Activated CD8-positive, alpha-beta memory T cell treated with anti-CD3 and anti-CD28 coated beads for 4 hours (primary cell): Measurements from ENCODE around the gene ANKS6.
A peak's percentile ranks its signal among the peaks of the same experiment; 100 is the strongest.

ENCODE experiments used
- DNase-seq, 2 donors: peaks; one replicate each; pipeline ENCODE4 v3.0.0-alpha.2; 2020; ENCODE audit warnings: low read depth in 2 of 2

Gene ANKS6

DNA sequence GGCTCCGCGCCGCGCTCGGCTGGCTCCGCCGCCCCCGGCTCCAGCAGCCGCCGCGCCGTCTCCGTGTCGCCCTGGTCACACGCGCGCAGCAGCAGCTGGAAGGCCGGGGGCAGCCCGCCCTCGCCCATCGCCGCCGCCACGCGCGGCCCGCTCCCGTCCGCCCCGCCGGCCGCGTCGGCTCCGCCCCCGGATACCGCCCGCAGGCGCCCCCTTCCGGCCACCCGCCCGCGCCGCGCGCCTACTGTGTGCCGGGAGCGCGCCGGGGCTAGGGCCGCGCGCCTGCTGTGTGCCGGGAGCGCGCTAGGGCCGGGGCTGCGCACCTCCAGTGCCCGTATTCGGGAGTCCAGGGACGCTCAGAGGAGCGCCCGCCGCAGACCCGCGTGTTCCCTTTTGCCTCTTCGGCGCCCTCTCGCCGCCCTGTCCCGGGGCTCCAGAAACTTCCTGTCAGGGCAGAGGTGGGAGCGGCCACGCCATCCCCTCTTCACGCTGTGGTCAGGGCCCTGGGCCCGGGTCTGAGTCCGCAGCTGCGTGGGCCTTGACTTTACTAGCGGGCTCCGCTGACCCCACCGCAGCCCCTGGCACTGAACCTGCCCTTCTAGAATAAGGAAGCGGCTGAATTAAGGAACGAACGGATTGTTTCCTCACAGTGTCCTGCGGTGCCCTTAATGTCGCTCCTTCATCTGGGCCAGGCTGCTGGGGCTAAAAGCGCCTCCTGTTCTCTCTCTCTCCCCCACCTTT is at the start of gene ANKS6:
Gene ANKS6, minus strand, starts transcription at position 192 of the 738 bp plus-strand sequence. Its CDS starts 64 bp downstream, at position 128.
- peak; percentile 58 to 65 for DNase-seq

DNA sequence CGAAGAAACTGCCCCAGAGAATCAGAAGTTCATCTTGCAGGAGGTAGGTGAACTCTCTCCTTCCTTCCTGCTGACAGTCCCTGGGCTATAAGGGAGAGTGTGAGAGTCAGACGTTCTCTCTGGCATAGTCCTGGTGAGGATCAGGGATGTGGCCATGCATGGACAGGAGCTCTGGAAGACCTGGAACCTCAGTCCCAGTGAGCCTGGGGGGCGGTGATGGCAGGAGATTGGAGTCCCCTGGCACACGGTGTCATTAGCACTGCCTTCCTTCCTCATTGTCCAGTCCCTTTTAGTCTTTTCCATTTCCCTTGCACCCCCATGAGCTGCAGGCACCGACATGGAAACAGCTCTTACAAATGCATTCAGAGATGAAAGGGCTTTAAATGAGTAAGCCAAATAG is 49.7 kb upstream of the ANKS6 start:
- DNase-seq: no peak

DNA sequence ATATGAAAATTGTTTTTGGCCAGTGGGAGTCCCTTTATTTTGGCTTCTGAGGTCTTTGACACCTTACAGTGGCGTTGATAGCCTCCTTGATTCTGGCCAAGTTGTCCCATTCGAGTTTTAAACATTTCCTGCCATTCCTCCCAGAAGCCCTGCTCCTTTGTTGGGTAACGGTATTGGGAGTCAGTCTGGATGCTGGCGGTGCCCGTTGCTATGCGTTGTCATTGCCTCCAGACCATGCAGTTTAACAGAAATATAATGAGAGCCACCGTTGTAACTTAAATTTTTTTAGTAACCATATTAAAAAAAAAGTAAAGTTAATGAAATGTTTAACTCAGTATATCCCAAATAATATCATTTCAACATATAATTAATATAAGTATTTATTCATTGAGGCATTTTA is 46.2 kb upstream of the ANKS6 start:
- no peak for DNase-seq

DNA sequence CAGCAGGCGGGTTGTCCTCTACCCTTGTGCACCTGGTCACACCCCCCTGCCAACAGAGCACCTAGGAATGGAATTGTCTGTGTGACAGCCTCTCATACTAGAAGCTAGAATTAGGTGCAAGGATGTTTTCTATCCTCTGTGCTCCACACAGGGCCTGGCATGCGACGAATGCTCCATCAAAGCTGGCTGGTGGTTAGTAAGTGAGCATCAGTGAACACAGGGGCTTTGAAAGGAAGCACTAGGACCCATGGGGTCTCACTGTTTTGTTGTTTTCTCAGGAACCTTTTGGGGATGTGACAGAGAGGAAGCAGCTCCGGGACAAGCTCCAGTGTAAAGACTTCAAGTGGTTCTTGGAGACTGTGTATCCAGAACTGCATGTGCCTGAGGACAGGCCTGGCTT is 43.4 kb upstream of the ANKS6 start:
- DNase-seq: no peak

DNA sequence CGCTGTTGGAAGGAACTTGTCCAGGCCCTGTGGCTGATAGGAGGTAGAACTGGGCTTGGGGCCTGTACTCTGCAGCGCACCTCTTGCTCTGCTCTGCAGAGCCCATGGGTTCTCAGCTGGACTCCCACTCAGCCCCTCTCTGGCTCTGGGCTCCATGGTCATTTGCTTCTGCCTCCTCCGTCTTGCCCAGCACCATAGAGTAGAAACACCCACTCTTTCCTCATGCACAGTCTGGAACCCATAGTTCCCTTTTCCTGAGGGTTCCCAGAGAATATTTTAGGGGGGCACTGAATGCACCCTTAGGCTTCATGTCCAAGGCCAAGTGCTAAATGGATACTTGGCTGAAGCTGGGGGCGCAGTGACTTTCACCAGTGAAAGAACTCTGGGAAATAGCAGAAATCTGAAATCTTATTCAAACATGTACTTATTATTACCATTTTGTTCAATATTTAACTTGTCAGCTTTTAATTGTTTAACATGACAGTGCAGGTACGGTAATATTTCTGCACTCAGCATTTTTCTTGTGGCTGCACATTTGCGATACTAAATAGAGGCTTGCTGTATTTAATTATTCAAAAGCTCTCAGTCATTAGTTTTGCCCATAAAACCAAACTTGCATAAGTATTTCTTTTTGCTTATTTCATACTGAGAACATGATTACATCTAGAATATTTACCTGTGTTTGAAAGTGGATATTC is 42.7 kb upstream of the ANKS6 start:
- DNase-seq: no peak

DNA sequence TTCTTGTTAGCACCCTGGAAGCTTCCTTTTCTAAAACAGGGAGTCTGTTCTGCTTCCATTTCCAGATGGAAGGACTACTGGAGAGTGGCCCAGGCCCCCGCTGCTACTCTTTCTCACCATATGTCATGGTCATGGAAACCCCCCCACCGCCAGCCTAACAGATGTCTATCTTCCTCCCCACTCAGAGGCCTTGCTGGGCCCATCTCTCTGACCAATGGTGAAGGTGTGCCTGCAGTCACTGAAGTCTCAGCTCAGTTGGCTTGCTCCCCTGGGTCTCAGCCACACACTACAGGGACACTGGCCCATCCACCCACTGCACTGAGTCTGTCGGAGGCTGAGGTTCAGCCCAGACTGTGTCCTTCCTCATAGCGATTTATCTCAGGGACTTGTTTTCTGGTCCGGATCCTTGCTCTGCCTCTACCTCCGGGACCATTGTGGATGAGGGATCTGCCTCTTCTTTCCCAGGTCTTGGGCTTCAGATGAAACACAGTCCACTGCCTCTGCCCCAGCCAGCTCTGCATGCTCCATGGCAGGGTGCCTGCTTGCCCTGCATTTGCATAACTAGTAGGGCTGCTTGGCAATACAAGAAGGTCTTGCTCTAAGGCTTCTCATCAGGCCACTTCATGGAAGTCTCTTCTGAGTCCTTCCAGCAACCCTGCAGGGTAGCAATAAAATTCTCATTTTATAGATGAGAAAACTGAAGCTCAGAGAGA is 42.0 kb upstream of the ANKS6 start:
- no peak for DNase-seq

DNA sequence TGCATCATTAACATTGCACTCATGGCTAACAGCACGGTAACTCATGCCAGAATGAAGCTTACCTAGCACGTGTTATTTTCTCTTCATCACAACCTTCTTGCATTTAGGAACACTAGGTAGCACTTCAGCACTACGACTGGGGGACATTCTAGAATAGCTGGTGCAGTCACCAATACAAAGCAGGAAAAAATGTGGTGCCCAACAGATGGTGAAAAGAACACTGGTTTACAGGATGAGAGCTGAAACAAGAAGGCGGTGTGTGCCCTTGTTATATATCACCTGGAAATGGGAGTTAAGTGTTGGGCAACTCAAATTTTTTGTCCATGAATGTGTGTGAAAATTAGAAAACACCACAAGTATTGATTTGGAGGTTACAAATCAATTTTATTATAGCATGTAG is 41.2 kb upstream of the ANKS6 start:
- DNase-seq: no peak

DNA sequence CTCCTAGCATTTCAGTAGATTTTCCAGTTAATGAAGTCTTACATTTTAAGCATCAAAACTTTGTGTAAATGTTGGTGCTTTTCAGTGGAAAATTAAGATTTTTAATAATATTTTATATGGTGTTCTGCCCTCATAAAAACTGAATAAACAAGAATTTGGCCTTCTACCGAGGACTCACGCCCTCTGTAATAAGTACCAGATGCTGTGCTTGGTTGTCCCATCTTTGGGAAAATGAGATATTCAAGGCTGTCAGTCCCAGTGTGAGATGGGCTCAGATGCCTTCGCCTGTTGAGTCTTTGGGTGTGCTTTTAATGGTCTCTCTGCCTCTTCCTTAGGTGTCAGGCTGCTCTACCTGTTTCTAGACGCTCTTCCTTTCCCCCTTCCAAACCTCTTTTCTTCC is 39.9 kb upstream of the ANKS6 start:
- no peak for DNase-seq

DNA sequence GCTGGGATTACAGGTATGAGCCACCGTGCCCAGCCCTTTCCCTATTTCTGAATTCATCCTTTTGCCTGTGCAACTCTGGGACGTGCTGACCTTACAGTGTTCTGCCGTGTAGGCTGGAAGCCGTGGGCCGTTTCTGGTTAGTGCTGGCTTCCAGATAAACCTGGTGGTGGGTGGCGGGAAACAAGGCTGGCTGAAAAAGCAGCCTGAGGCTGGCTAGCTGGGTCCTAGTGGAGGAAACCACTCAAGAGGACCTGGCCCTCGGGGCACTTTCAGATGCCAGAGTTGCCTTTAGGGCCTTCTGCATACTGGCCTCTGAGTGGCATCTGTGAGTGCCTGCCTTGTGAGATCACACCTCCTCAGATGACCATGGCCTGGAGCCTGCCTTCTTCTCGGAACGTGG is 38.0 kb upstream of the ANKS6 start:
- no peak for DNase-seq

DNA sequence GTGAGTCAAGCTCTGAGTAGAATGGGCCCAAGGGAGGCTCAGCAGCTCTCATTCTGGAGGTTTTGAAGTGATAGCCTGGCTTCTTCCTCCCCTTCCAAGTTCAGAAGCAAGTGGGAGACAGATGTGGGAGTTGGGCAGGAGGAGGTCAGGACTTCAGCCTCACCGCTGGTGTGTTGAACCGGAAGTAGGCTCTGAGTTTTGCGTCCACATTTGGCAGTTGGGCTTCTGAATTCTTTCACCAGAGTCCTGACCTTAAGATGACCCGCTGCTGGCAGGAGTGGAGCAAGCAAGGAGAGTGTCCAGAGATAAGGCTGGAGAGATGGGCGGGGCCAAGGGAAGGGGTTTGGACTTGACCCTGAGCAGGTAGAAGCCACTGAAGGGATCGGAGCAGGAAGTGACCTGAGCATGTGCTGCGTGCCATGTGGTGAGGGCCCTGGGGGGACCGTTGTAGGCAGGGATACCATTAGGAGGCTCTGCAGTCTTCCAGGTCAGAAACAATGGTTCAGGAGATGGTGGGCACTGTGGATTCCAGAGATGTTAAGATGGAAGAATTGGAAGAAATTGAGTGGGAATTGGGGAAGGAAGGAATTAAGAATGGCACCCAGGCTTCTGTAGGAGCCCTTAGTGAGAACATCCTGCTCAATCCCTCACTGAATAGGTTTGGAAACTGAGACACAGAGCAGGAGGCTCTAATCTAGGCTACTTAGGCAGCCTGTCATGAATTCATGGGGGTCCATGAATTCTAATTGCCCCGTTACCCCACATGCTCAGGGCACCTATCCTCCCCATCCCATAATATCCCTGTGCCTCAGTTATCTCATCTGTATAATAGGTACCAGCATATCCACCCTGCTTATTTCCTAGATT is 37.0 kb upstream of the ANKS6 start:
- DNase-seq: no peak

DNA sequence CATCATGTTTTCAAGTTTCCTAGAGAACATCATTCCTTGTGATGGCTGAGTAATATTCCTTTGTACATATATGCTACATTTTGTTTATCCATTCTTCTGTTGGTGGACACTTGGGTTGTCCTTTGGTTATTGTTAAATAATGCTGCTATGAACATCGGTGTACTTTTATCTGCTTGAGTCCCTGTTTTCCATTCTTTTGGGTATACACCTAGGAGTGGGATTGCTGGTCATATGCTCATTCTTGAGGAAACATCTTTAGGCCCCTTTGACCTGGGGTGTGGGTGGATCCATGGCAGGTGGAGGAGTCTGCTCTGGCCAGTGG is 36.4 kb upstream of the ANKS6 start:
- no peak for DNase-seq

DNA sequence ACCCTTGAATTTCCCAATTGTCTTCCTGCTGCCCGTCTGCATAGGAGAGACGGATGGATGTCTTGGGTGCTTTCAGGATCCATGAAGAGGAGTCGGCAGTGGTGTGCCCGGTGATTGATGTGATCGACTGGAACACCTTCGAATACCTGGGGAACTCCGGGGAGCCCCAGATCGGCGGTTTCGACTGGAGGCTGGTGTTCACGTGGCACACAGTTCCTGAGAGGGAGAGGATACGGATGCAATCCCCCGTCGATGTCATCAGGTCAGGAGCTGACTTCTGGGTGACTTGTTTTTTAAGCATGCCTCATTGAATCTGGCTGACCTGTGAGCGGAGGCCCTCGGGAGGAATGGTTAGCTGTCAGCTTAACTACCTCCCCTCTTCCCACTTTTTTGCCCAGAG is 35.3 kb upstream of the ANKS6 start:
- no peak for DNase-seq

DNA sequence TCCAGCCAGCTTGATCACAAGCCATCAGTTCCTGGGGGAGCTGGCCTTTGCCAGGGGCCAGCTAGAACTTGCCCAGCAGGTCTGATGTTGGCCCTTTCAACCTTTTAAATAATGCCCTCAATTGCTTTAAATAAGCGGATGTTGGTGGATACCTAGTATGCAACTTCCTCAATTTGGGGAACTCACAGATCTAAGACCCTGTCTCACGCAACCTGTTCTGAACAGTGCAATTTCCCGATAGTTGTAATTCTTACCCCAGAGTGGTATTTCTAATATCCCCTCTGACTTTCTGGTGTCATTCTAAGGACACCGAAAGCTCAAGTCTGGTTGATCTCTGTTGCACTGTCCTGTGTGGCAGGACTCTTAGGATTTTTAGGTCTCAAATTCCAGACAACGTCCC is 34.2 kb upstream of the ANKS6 start:
- no peak for DNase-seq

DNA sequence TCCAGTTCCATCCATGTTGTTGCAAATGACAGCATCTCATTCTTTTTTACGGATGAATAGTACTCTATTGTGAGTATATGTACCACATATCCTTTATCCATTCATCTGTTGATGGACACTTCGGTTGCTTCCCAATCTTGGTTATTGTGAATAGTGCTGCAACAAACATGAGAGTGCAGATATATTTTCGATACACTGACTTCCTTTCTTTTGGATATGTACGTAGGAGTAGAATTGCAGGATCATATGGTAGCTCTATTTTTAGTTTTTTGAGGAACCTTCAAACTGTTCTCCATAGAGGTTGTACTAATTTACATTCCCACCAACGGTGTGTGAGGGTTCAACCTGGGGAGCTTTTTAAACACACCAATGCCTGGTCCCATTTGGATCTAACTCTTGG is 33.4 kb upstream of the ANKS6 start:
- no peak for DNase-seq

DNA sequence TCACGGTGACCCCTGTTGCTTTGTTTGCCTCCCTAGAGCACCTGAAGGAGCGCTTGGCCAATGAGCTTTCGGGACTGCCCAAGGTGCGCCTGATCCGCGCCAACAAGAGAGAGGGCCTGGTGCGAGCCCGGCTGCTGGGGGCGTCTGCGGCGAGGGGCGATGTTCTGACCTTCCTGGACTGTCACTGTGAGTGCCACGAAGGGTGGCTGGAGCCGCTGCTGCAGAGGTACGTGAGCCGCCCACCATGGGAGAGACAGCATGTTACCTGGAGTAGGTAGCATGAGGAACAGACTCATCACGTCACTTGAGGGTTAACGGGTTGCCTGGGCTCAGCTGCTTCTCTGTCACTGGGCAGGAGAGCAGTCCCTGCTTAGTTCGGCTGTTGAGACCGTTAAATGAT is 30.4 kb upstream of the ANKS6 start:
- no peak for DNase-seq

DNA sequence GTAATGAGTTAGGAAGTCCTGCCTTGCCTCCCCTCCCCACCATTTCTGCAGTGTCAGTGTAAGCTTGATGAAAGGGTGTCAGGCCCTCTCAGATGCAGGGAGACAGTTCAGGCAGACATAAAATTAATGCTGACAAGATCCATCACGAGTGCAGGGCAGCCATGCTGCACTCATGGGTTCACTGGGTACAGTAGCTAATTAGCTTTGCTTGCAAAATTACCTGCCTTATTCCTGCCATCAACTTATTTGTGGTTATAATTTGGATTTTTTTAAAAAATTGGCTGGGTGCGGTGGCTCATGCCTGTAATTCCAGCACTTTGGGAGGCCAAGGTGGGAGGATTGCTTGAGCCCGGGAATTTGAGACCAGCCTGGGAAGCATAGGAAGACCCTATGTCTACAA is 29.1 kb upstream of the ANKS6 start:
- no peak for DNase-seq

DNA sequence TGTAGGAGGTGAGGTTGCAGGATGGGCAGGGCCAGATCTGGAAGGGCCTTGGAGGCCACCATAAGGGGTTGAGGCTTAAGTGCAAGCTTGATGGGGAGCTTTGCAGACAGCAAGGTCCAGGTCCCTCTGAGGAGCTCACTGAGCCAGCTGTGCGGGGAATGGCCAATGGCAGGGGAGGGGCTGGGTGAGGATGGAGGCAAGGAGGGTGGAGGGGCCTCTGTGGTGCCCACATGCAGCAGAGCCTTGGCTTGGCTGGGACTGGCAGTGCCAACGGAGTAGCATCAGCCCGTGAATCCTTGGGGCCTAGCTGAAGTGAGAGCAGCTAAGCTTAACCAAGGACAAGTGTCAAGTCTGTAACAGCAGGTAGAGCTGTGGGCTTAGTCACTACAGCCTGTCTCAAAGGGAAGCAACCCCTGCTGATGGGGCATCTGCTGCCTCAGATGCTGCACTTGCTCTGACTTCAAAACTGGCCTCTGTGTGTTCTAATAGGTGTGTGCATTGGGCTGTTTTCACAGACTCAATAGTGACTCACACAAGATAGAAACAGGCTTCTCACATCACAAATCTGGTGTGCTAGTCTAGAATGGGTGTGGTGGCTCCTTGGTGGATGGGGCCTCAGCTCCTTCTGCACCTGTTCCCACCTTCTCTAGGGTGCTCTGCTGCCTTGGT is 27.4 kb upstream of the ANKS6 start:
- no peak for DNase-seq

DNA sequence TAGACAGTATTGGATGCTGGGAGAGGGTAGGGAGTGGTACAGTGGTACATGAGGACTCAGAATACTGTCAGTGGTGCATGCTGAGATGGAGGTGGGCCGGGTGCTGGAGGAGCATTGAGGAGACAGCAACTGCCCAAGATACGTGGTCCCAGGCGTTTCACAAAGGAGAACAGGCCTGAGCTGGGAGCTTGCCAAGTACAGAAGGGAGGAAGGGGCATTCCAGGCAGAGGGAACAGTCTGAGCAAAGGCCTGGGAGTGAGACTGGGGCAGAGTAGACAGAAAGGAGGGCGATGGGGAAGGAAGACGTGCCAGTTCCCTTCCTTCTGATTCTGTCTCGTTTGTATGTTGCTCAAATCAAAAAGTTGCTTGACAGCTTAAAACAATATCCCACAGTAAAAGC is 26.3 kb upstream of the ANKS6 start:
- DNase-seq: no peak

DNA sequence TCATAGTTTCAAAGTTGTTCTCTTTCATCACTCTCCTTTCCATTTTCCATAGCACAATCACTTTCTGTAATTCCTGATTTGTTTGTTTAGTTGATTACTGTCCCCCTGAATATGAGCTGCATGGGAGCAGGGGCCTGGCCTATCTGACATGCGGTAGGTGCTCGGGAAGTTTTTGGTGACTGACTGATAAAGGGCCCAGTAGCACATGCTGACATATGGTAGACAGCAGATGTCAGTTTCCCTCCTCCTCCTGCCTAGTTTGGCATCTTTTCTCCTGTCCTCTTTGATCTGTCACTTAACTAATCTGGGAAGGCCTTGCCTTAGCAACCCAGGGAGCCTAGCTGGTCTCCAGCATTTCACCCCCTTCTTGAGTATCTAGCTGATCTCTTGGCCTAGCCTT is 25.5 kb upstream of the ANKS6 start:
- DNase-seq: no peak

DNA sequence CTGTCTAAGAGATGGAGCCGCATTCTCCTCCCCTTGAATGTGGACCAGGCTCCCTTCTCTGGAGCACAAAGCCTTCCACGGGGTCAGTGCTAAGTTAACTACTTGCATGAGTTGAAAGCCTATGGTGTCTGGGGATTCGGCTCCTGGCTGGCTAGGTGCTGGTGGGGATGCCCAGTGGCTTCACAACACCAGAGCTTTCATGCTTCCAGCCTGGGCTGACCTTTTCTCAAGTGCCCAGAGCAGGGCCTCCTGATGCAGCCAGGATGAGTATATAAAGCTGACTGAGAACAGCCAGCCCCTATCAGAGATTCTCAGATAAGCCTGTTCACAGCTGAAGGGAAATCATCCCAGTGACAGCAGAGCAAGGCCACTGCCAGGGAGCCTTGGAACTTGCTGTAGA is 22.9 kb upstream of the ANKS6 start:
- no peak for DNase-seq

DNA sequence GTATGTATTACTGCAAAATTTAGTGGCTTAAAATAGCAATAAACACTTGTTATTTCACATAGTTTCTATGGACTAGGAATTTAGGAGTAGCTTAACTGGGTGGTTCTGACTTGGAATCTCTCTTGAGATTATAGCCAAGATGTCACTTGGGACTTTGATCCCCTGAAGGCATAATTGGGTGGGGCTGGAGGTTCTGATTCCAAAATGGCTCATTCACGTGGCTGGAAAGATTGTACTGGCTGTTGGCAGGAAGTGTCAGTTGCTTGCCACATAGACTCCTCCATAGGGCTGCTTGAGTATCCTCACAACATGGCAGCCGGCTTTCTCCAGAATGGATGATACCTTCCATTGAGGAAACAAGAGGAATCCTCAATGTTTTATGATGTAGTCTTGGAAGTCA is 22.4 kb upstream of the ANKS6 start:
- no peak for DNase-seq
